CD14-positive monocyte (primary cell): ENCODE measurements around the gene PIEZO1. TPM values are rescaled to one million over a fixed set of nuclear protein-coding genes. Genes with fewer than 3 reads are reported as not detected.

Experiments used
- DNase-seq, 3 donors: peaks; one replicate each; pipeline ENCODE4 v3.0.0-alpha.2; 2011 to 2022
- H2AFZ ChIP-seq: 2 replicates; pipeline ENCODE4 v1.6.0; 2012; ENCODE audit warnings: mild to moderate bottlenecking, low read depth, low read length, inconsistent platforms; ENCODE audit not compliant: insufficient read depth, poor library complexity, severe bottlenecking
- H3K27ac ChIP-seq, 2 donors: 1 replicate in 1 of 2; 2 replicates in 1 of 2; pipeline ENCODE4 v1.5.1; 2012 to 2013; ENCODE audit warnings: low read length in 2 of 2, control low read depth in 1 of 2, inconsistent platforms in 1 of 2, low read depth in 1 of 2, mild to moderate bottlenecking in 1 of 2
- H3K27me3 ChIP-seq, 2 donors: one replicate each; pipeline versions ENCODE4 v1.6.0 to v1.6.1; 2011 to 2013; ENCODE audit warnings: low read length in 2 of 2; ENCODE audit not compliant: control insufficient read depth in 2 of 2, insufficient read depth in 2 of 2
- H3K36me3 ChIP-seq, 2 donors: replicated peaks in 1 of 2; 1 replicate in 1 of 2; 2 replicates in 1 of 2; pipeline versions ENCODE4 v1.5.1 to v1.6.1; 2012 to 2013; ENCODE audit warnings: low read length in 2 of 2, control low read depth in 1 of 2, inconsistent platforms in 1 of 2, mild to moderate bottlenecking in 1 of 2; ENCODE audit not compliant: insufficient read depth in 2 of 2, control insufficient read depth in 1 of 2
- H3K4me1 ChIP-seq, 2 donors: 1 replicate in 1 of 2; 2 replicates in 1 of 2; pipeline versions ENCODE4 v1.5.1 to v1.6.1; 2012 to 2013; ENCODE audit warnings: low read length in 2 of 2, control low read depth in 1 of 2, inconsistent platforms in 1 of 2, mild to moderate bottlenecking in 1 of 2, moderate library complexity in 1 of 2; ENCODE audit not compliant: insufficient read depth in 2 of 2, control insufficient read depth in 1 of 2
- H3K4me2 ChIP-seq: replicated peaks from 2 replicates; pipeline ENCODE3; 2012; ENCODE audit warnings: low read length, moderate library complexity, mild to moderate bottlenecking; ENCODE audit not compliant: poor library complexity, severe bottlenecking; ENCODE audit errors: extremely low read depth
- H3K4me3 ChIP-seq, 3 experiments: fragments of 200-600 bp in 1 of 3; sonication (generic) in 1 of 3; replicated peaks in 1 of 3; 1 replicate in 2 of 3; 2 replicates in 1 of 3; pipeline ENCODE4 v1.5.1; 2011 to 2013; ENCODE audit warnings: low read length in 3 of 3, mild to moderate bottlenecking in 3 of 3, control low read depth in 2 of 3, low read depth in 2 of 3, inconsistent platforms in 1 of 3, moderate library complexity in 1 of 3
- H3K79me2 ChIP-seq: 2 replicates; pipeline ENCODE4 v1.6.0; 2012; ENCODE audit warnings: mild to moderate bottlenecking, control low read depth, inconsistent platforms, low read length, moderate library complexity; ENCODE audit not compliant: insufficient read depth
- H3K9ac ChIP-seq: 2 replicates; pipeline ENCODE4 v1.6.0; 2017; ENCODE audit warnings: low read length, mild to moderate bottlenecking; ENCODE audit not compliant: insufficient read depth, poor library complexity, severe bottlenecking
- H3K9me3 ChIP-seq, 2 donors: replicated peaks in 1 of 2; 1 replicate in 1 of 2; 2 replicates in 1 of 2; pipeline versions ENCODE4 v1.5.1 to v1.6.1; 2012 to 2013; ENCODE audit warnings: low read length in 2 of 2, control low read depth in 1 of 2; ENCODE audit not compliant: control insufficient read depth in 1 of 2, insufficient read depth in 1 of 2
- H4K20me1 ChIP-seq: 2 replicates; pipeline ENCODE4 v1.6.0; 2012; ENCODE audit warnings: mild to moderate bottlenecking, low read length, control low read depth, moderate library complexity; ENCODE audit not compliant: insufficient read depth
- H3K27ac Mint-ChIP-seq, 7 donors: one replicate each; pipeline ENCODE4 v1.8.0; 2020; ENCODE audit warnings: mild to moderate bottlenecking in 7 of 7, mixed read lengths in 7 of 7, moderate library complexity in 6 of 7, inconsistent platforms in 2 of 7
- H3K27me3 Mint-ChIP-seq, 3 donors: one replicate each; pipeline ENCODE4 v1.8.0; 2021 to 2022; ENCODE audit warnings: low read depth in 3 of 3, mild to moderate bottlenecking in 3 of 3, mixed read lengths in 3 of 3, moderate library complexity in 3 of 3, inconsistent platforms in 1 of 3
- H3K36me3 Mint-ChIP-seq, 2 donors: one replicate each; pipeline ENCODE4 v1.8.0; 2020; ENCODE audit warnings: mixed read lengths in 2 of 2, inconsistent platforms in 1 of 2, mild to moderate bottlenecking in 1 of 2
- H3K4me1 Mint-ChIP-seq: one replicate; pipeline ENCODE4 v1.8.0; 2020; ENCODE audit warnings: mild to moderate bottlenecking, mixed read lengths
- H3K4me3 Mint-ChIP-seq, 2 donors: one replicate each; pipeline ENCODE4 v1.8.0; 2020; ENCODE audit warnings: mild to moderate bottlenecking in 2 of 2, mixed read lengths in 2 of 2, moderate library complexity in 1 of 2
- H3K9me3 Mint-ChIP-seq, 7 donors: one replicate each; pipeline ENCODE4 v1.8.0; 2020 to 2022; ENCODE audit warnings: mixed read lengths in 7 of 7, mild to moderate bottlenecking in 6 of 7, moderate library complexity in 6 of 7, inconsistent platforms in 2 of 7
- CTCF ChIP-seq: fragments of 200-600 bp; IDR thresholded peaks from one replicate; pipeline ENCODE4 v1.8.0; 2022; ENCODE audit warnings: antibody characterized with exemption, mild to moderate bottlenecking
- WGBS: methylation state at CpG from one replicate; pipeline ENCODE4 v1.1.5; 2013; ENCODE audit warnings: missing lambda C conversion rate; ENCODE audit not compliant: insufficient coverage; 5-methylcytosine and 5-hydroxymethylcytosine counted together
- intact Hi-C, 2 donors: fragments of 100-400 bp; cut with micrococcal nuclease; formaldehyde crosslinking; loops; one replicate each; pipeline versions ENCODE4 v1.15.0 to v1.15.1; 2023
- polyA plus RNA-seq, 3 donors: library from polyadenylated mRNA; depleted of rRNA in 1 of 3; unstranded in 2 of 3; stranded (reverse) in 1 of 3; fragments of 300-500 nt in 2 of 3; fragments of >200 nt in 1 of 3; fragmentation: Illumina TruSeq in 2 of 3; gene quantifications; 1 replicate in 2 of 3; 2 replicates in 1 of 3; pipeline ENCODE4 v1.2.3, GENCODE V29; 2012 to 2021

The PIEZO1 gene
- polyA plus RNA-seq, 3 donors = 10.2 to 405 (median 15.0) TPM

- H3K4me3 Mint-ChIP-seq = no peak overlapping the region
- peak overlapping the region in 4 of 7 donors; percentile 13 to 60 (median 48) for H3K27ac Mint-ChIP-seq
- Histone ChIP-seq H3K36me3 (peaks cover 6 to 11% of the 10 kb centered on the region in 2 donors), H3K9ac (no peak overlapping the region), H3K27me3 (no peaks in the 10 kb centered on the region), H4K20me1 (peaks cover 87% of the 10 kb centered on the region), H2AFZ (no peak overlapping the region), H3K27ac (peak overlapping the region; percentile 9 to 48), H3K9me3 (no peaks in the 10 kb centered on the region), H3K4me3 (no peak overlapping the region), H3K4me1 (peaks cover 69 to 85% of the 10 kb centered on the region in 2 donors), H3K4me2 (peak overlapping the region; percentile 28), H3K79me2 (peaks cover 93% of the 10 kb centered on the region)
- no peak for DNase-seq
- no peak for TF ChIP-seq CTCF
- H3K9me3 Mint-ChIP-seq = no peaks in the 10 kb centered on the region
- WGBS = 50% methylated on average over 27 of the region's 34 CpGs
- H3K4me1 Mint-ChIP-seq = peaks cover 79% of the 10 kb centered on the region
- intact Hi-C loops = no loop called here
- H3K27me3 Mint-ChIP-seq = no peaks in the 10 kb centered on the region
- peaks cover 10 to 42% of the 10 kb centered on the region in 2 donors for H3K36me3 Mint-ChIP-seq
Measured at GRCh38 chr16:88777471-88778270, 7.3 kb downstream of the PIEZO1 start.

GRCh38 chr16:88775825-88776224 lies 9.2 kb downstream of the PIEZO1 start:
- Histone ChIP-seq H3K36me3 (peaks cover 6 to 11% of the 10 kb centered on the region in 2 donors), H3K4me3 (no peak overlapping the region), H3K4me2 (no peak overlapping the region), H3K9ac (no peak overlapping the region), H3K27me3 (no peaks in the 10 kb centered on the region), H3K4me1 (peaks cover 64 to 83% of the 10 kb centered on the region in 2 donors), H4K20me1 (peaks cover 92% of the 10 kb centered on the region), H3K27ac (no peak overlapping the region), H2AFZ (no peak overlapping the region), H3K9me3 (no peaks in the 10 kb centered on the region), H3K79me2 (peaks cover 99% of the 10 kb centered on the region)
- TF ChIP-seq CTCF = no peak
- intact Hi-C loops = no loop called here
- WGBS = 89% methylated on average over 15 of the region's 18 CpGs
- Mint-ChIP-seq H3K27ac (peak overlapping the region in 5 of 7 donors; percentile 30 to 75 (median 61)), H3K4me1 (peaks cover 74% of the 10 kb centered on the region), H3K9me3 (no peaks in the 10 kb centered on the region), H3K36me3 (peaks cover 11 to 42% of the 10 kb centered on the region in 2 donors), H3K4me3 (no peak overlapping the region), H3K27me3 (no peaks in the 10 kb centered on the region)
- no peak for DNase-seq
